ENCODE results near the gene MYT1. TPM values are rescaled to one million over a fixed set of nuclear protein-coding genes. Genes with fewer than 3 reads are reported as not detected.

MYT1 gene
- polyA plus RNA-seq, 3 donors: not detected

DNA sequence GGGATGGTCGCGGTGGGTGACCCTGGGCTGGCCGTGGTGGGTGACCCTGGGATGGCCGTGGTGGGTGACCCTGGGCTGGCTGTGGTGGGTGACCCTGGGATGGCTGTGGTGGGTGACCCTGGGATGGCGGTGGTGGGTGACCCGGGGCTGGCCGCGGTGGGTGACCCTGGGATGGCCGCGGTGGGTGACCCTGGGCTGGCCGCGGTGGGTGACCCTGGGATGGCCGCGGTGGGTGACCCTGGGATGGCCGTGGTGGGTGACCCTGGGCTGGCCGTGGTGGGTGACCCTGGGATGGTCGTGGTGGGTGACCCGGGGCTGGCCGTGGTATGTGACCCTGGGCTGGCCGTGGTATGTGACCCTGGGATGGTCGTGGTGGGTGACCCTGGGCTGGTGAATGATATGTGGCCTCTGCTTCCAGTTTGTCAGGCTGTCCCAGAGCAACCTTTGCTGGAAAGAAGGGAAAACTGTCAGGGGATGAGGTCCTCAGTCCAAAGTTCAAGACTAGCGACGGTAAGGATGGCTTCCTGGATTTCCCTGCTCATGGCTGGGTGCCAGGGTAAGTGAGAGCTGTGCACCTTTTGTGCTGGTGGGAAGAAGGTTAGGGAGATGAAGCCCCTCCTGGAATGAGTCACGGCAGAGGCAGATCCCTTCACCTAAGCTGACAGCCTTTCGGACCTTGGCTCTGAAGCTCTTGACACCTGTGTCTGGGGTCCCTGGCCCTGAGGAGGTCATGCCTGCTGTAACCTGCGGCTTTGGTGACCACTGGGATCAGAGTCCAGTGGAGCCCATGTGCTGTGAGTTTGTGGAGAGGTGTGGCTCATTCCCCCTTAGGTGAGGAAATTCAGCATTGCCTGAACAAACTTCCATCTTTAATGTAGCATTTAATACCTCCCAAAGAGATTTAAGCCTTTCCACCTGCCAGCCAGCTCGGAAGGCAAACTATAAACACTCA lies 72.2 kb downstream of the MYT1 start:
- Mint-ChIP-seq H3K9me3 (peaks cover 0 to 6% (median 2%) of the 10 kb centered on the region in 7 donors), H3K27me3 (ENCODE audit: low read depth in 3 of 3) (peaks cover 0 to 3% (median 0%) of the 10 kb centered on the region in 3 donors), H3K4me1 (peaks cover 5% of the 10 kb centered on the region), H3K27ac (no peak overlapping the region), H3K36me3 (no peaks in the 10 kb centered on the region), H3K4me3 (no peak overlapping the region)
- WGBS (ENCODE audit: insufficient coverage): 97% methylated on average over 18 of the region's 27 CpGs
- DNase-seq: no peak
- Histone ChIP-seq H3K9me3 (replicated peaks in 1 of 2; ENCODE audit: control insufficient read depth in 1 of 2, insufficient read depth in 1 of 2, low read length in 2 of 2) (no peaks in the 10 kb centered on the region), H3K27me3 (ENCODE audit: control insufficient read depth in 2 of 2, insufficient read depth in 2 of 2, low read length in 2 of 2) (no peaks in the 10 kb centered on the region), H3K4me3 (replicated peaks in 1 of 3; ENCODE audit: low read depth in 2 of 3, low read length in 3 of 3) (no peak overlapping the region), H3K9ac (ENCODE audit: insufficient read depth, low read length, poor library complexity, severe bottlenecking) (no peak overlapping the region), H4K20me1 (ENCODE audit: insufficient read depth, low read length) (no peaks in the 10 kb centered on the region), H3K4me2 (replicated peaks; ENCODE audit: extremely low read depth, low read length, poor library complexity, severe bottlenecking) (no peak overlapping the region), H3K36me3 (replicated peaks in 1 of 2; ENCODE audit: control insufficient read depth in 1 of 2, insufficient read depth in 2 of 2, low read length in 2 of 2) (no peaks in the 10 kb centered on the region), H3K27ac (ENCODE audit: low read depth in 1 of 2, low read length in 2 of 2) (no peak overlapping the region), H2AFZ (ENCODE audit: insufficient read depth, low read depth, low read length, poor library complexity, severe bottlenecking) (no peak overlapping the region), H3K79me2 (ENCODE audit: insufficient read depth, low read length) (no peaks in the 10 kb centered on the region), H3K4me1 (ENCODE audit: control insufficient read depth in 1 of 2, insufficient read depth in 2 of 2, low read length in 2 of 2) (no peaks in the 10 kb centered on the region)
- no peak for TF ChIP-seq CTCF (IDR thresholded peaks at IDR 0.05)
- intact Hi-C loops (cut with micrococcal nuclease): no loop called here

- Mint-ChIP-seq H3K27me3 (ENCODE audit: low read depth in 3 of 3) (peaks cover 0 to 8% (median 3%) of the 10 kb centered on the region in 3 donors), H3K27ac (no peak overlapping the region), H3K36me3 (no peaks in the 10 kb centered on the region), H3K4me3 (no peak overlapping the region), H3K9me3 (peaks cover 0 to 6% (median 2%) of the 10 kb centered on the region in 7 donors), H3K4me1 (peaks cover 5% of the 10 kb centered on the region)
- Histone ChIP-seq H3K4me2 (replicated peaks; ENCODE audit: extremely low read depth, low read length, poor library complexity, severe bottlenecking) (no peak overlapping the region), H3K9ac (ENCODE audit: insufficient read depth, low read length, poor library complexity, severe bottlenecking) (no peak overlapping the region), H3K79me2 (ENCODE audit: insufficient read depth, low read length) (no peaks in the 10 kb centered on the region), H3K9me3 (replicated peaks in 1 of 2; ENCODE audit: control insufficient read depth in 1 of 2, insufficient read depth in 1 of 2, low read length in 2 of 2) (no peaks in the 10 kb centered on the region), H3K4me1 (ENCODE audit: control insufficient read depth in 1 of 2, insufficient read depth in 2 of 2, low read length in 2 of 2) (no peaks in the 10 kb centered on the region), H3K27me3 (ENCODE audit: control insufficient read depth in 2 of 2, insufficient read depth in 2 of 2, low read length in 2 of 2) (no peaks in the 10 kb centered on the region), H3K4me3 (replicated peaks in 1 of 3; ENCODE audit: low read depth in 2 of 3, low read length in 3 of 3) (no peak overlapping the region), H3K36me3 (replicated peaks in 1 of 2; ENCODE audit: control insufficient read depth in 1 of 2, insufficient read depth in 2 of 2, low read length in 2 of 2) (no peaks in the 10 kb centered on the region), H2AFZ (ENCODE audit: insufficient read depth, low read depth, low read length, poor library complexity, severe bottlenecking) (no peak overlapping the region), H4K20me1 (ENCODE audit: insufficient read depth, low read length) (no peaks in the 10 kb centered on the region), H3K27ac (ENCODE audit: low read depth in 1 of 2, low read length in 2 of 2) (no peak overlapping the region)
- TF ChIP-seq CTCF (IDR thresholded peaks at IDR 0.05): no peak
- WGBS (ENCODE audit: insufficient coverage): 96% methylated on average over 12 of the region's 17 CpGs
- DNase-seq: no peak
- intact Hi-C loops (cut with micrococcal nuclease): no loop called here
Observed at GRCh38 chr20:64237316-64237715, 73.1 kb downstream of the MYT1 start.

All from CD14-positive monocyte (primary cell).